Osteoblast (primary cell): ENCODE measurements around the gene CCDC6. TPM values are rescaled to one million over a fixed set of nuclear protein-coding genes. Genes with fewer than 3 reads are reported as not detected.

Source experiments
- DNase-seq: peaks from one replicate; pipeline ENCODE4 v3.0.0; 2011; ENCODE audit warnings: low spot score, mixed read lengths; ENCODE audit not compliant: insufficient read length; ENCODE audit errors: missing footprints
- H2AFZ ChIP-seq: 2 replicates; pipeline ENCODE4 v1.6.0; 2011; ENCODE audit warnings: mild to moderate bottlenecking, low read length
- H3K27ac ChIP-seq: 2 replicates; pipeline ENCODE4 v1.5.1; 2011; ENCODE audit warnings: mild to moderate bottlenecking, low read depth, low read length, moderate library complexity
- H3K27me3 ChIP-seq: 2 replicates; pipeline ENCODE4 v1.6.0; 2012; ENCODE audit warnings: mild to moderate bottlenecking, control low read depth, inconsistent platforms, low read length, moderate library complexity; ENCODE audit not compliant: insufficient read depth
- H3K36me3 ChIP-seq: 2 replicates; pipeline ENCODE4 v1.5.1; 2011; ENCODE audit warnings: mild to moderate bottlenecking, low read length, control low read depth, moderate library complexity; ENCODE audit not compliant: insufficient read depth
- H3K4me1 ChIP-seq: 2 replicates; pipeline ENCODE4 v1.5.1; 2011; ENCODE audit warnings: mild to moderate bottlenecking, low read length, control low read depth, moderate library complexity; ENCODE audit not compliant: insufficient read depth
- H3K4me2 ChIP-seq: 2 replicates; pipeline ENCODE4 v1.6.0; 2011; ENCODE audit warnings: mild to moderate bottlenecking, low read length; ENCODE audit not compliant: insufficient read depth
- H3K4me3 ChIP-seq: fragments of 200-600 bp; sonication (generic); 3 replicates; pipeline ENCODE4 v1.5.1; 2012; ENCODE audit warnings: mild to moderate bottlenecking, low read length, inconsistent platforms; ENCODE audit not compliant: insufficient read depth
- H3K79me2 ChIP-seq: 2 replicates; pipeline ENCODE4 v1.6.0; 2012; ENCODE audit warnings: mild to moderate bottlenecking, low read length, control low read depth, inconsistent platforms; ENCODE audit not compliant: insufficient read depth
- H3K9me3 ChIP-seq: 2 replicates; pipeline ENCODE4 v1.5.1; 2011; ENCODE audit warnings: low read depth, low read length, control low read depth
- H4K20me1 ChIP-seq: 2 replicates; pipeline ENCODE4 v1.6.0; 2012; ENCODE audit warnings: mild to moderate bottlenecking, low read length, control low read depth; ENCODE audit not compliant: insufficient read depth
- CTCF ChIP-seq: IDR thresholded peaks from 2 replicates; pipeline ENCODE4 v1.5.1; 2011; ENCODE audit warnings: mild to moderate bottlenecking, low read depth, low read length, moderate library complexity; ENCODE audit errors: extremely low read depth
- total RNA-seq: library from RNA; depleted of rRNA; stranded (reverse); fragments of >200 nt; gene quantifications from 2 replicates; pipeline ENCODE4 v1.2.3, GENCODE V29; 2012

Gene CCDC6
- total RNA-seq, 1 donor, result 51.8 TPM

DNA sequence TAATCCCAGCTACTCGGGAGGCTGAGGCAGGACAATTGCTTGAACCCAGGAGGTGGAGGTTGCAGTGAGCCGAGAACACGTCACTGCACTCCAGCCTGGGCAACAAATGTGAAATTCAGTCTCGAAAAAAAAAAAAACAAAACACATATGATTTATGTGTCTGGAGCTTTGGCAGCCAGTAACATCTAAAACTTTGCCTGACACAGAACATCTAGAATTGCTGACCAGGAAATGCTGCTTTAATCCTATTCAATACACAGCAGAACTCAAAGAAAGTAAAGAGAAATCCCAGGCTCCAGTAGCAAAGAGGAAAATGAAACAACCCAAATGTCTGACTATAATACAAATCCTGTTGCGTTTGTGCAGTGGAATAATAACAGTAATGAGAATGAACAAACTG, 4.5 kb upstream of the CCDC6 start:
- H3K79me2 ChIP-seq, result peaks cover 2% of the 10 kb centered on the region
- H3K27me3 ChIP-seq, result no peaks in the 10 kb centered on the region
- no peaks in the 10 kb centered on the region for H4K20me1 ChIP-seq
- H2AFZ ChIP-seq, result peak overlapping the region; percentile 72
- peak overlapping the region; percentile 2 for H3K4me3 ChIP-seq
- H3K27ac ChIP-seq, result no peak overlapping the region
- no peaks in the 10 kb centered on the region for H3K9me3 ChIP-seq
- TF ChIP-seq CTCF, result no peak
- DNase-seq, result no peak
- peak overlapping the region; percentile 64 for H3K4me2 ChIP-seq
- H3K4me1 ChIP-seq, result peaks cover 10% of the 10 kb centered on the region
- H3K36me3 ChIP-seq, result no peaks in the 10 kb centered on the region

GRCh38 chr10:59909815-59910214, 3.5 kb upstream of the CCDC6 start:
- Histone ChIP-seq H3K36me3 (no peaks in the 10 kb centered on the region), H3K79me2 (peaks cover 12% of the 10 kb centered on the region), H3K9me3 (no peaks in the 10 kb centered on the region), H3K4me1 (peaks cover 14% of the 10 kb centered on the region), H3K4me2 (no peak overlapping the region), H3K27me3 (no peaks in the 10 kb centered on the region), H2AFZ (no peak overlapping the region), H3K4me3 (no peak overlapping the region), H3K27ac (no peak overlapping the region), H4K20me1 (peaks cover 4% of the 10 kb centered on the region)
- DNase-seq, result no peak
- TF ChIP-seq CTCF, result no peak

GRCh38 chr10:59908808-59909143, 2.4 kb upstream of the CCDC6 start:
- TF ChIP-seq CTCF, result no peak
- Histone ChIP-seq H4K20me1 (peaks cover 13% of the 10 kb centered on the region), H2AFZ (peak overlapping the region; percentile 93), H3K9me3 (no peaks in the 10 kb centered on the region), H3K27me3 (no peaks in the 10 kb centered on the region), H3K4me1 (peaks cover 25% of the 10 kb centered on the region), H3K79me2 (peaks cover 23% of the 10 kb centered on the region), H3K27ac (peak overlapping the region; percentile 95), H3K4me2 (peak overlapping the region; percentile 84), H3K36me3 (no peaks in the 10 kb centered on the region), H3K4me3 (peak overlapping the region; percentile 97)
- no peak for DNase-seq

DNA sequence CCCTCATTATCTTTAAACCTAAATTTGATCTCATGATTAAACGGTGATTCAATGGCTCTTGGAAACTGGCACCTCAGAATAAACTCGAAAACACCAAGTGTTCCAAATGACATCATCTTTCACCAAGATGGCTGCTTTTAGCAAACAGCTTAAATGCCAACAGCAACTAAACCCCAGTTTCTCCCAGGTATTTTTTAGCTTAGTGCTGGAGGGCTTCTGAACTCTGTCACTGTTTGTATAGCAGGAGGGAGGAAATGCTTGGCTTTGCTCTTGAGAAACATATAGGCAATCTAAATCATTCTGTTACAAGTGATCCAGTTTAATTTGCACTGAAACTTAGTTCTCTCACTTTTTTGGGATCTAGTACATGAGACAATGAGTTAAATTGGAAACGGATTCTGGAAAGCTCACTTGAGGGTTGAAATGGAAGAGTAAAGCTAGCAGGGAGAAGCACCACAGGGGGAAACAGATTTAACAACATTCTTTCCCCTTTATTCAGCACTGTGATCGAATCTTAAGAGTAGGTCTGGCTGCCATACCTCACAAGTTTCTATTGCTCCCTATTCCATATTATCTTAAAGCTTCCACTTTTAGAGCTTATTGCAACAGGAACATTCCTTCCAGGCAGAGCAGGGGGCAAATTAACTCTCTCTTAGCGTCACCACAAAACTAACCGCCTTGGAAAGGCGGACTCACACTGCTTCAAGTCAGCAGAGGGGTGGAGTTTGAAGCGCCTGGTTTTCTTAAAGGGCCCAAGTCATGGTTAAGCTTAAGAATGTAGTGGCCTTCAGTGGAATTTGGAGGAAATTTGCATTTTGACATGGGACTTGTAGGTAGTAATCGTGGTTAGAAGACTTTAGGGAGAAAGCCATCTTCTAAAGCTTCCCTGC, 1.8 kb upstream of the CCDC6 start:
- Histone ChIP-seq H3K4me1 (peaks cover 25% of the 10 kb centered on the region), H3K9me3 (no peaks in the 10 kb centered on the region), H4K20me1 (peaks cover 16% of the 10 kb centered on the region), H3K79me2 (peaks cover 29% of the 10 kb centered on the region), H2AFZ (peak overlapping the region; percentile 93), H3K4me3 (peak overlapping the region; percentile 97), H3K36me3 (no peaks in the 10 kb centered on the region), H3K27ac (peak overlapping the region; percentile 95), H3K4me2 (peak overlapping the region; percentile 84), H3K27me3 (no peaks in the 10 kb centered on the region)
- no peak for TF ChIP-seq CTCF
- peak; percentile 89 for DNase-seq
